Stomach (tissue), 9 donors: Measurements from ENCODE around the gene BID. TPM values are rescaled to one million over a fixed set of nuclear protein-coding genes. Genes with fewer than 3 reads are reported as not detected.

Source experiments
- DNase-seq, 2 donors: peaks; one replicate each; pipeline versions ENCODE4 v3.0.0 to v3.0.0-alpha.2; 2013 to 2019
- H3K27ac ChIP-seq, 5 donors: fragments of 200-600 bp in 4 of 5; sonication (generic) in 4 of 5; one replicate each; pipeline ENCODE4 v1.5.1; 2013 to 2019; ENCODE audit warnings: mild to moderate bottlenecking in 1 of 5, moderate library complexity in 1 of 5
- H3K27me3 ChIP-seq, 3 donors: fragments of 200-600 bp; sonication (generic); one replicate each; pipeline ENCODE4 v1.5.1; 2017 to 2019; ENCODE audit warnings: mixed run types in 1 of 3
- H3K36me3 ChIP-seq, 4 donors: fragments of 200-600 bp; sonication (generic); 1 replicate in 3 of 4; 2 replicates in 1 of 4; pipeline ENCODE4 v1.5.1; 2016 to 2019
- H3K4me1 ChIP-seq, 4 donors: fragments of 200-600 bp; sonication (generic); one replicate each; pipeline ENCODE4 v1.5.1; 2016 to 2019
- H3K4me3 ChIP-seq, 4 donors: fragments of 200-600 bp; sonication (generic) in 3 of 4; one replicate each; pipeline ENCODE4 v1.5.1; 2016 to 2019; ENCODE audit warnings: mild to moderate bottlenecking in 1 of 4
- H3K9me3 ChIP-seq, 4 donors: fragments of 200-600 bp; sonication (generic); one replicate each; pipeline ENCODE4 v1.5.1; 2016 to 2019
- EP300 ChIP-seq: sonication (generic); formaldehyde crosslinking; IDR thresholded peaks from one replicate; pipeline ENCODE4 v1.6.1; 2017; ENCODE audit warnings: antibody characterized with exemption
- POLR2A ChIP-seq, 4 donors: fragments of 450-650 bp; IDR thresholded peaks; one replicate each; pipeline ENCODE4 v1.6.1; 2016; ENCODE audit warnings: antibody characterized with exemption in 4 of 4, control low read depth in 2 of 4, mild to moderate bottlenecking in 1 of 4, moderate library complexity in 1 of 4
- POLR2AphosphoS5 ChIP-seq, 3 donors: sonication (generic); formaldehyde crosslinking; IDR thresholded peaks; one replicate each; pipeline ENCODE4 v1.6.1; 2016; ENCODE audit warnings: antibody characterized with exemption in 3 of 3
- WGBS, 5 donors: extraction: QIAGEN DNeasy Blood & Tissue Kit in 3 of 5; methylation state at CpG; one replicate each; pipeline versions ENCODE4 v1.1.5 to v1.1.7; 2013 to 2018; 5-methylcytosine and 5-hydroxymethylcytosine counted together
- intact Hi-C: fragments of 100-400 bp; cut with DNase I; formaldehyde crosslinking; loops from one replicate; pipeline ENCODE4 v1.15.1; 2023; ENCODE audit warnings: low total_unique reads
- polyA plus RNA-seq, 3 donors: library from polyadenylated mRNA; stranded (reverse); fragments of 200-250 nt; gene quantifications; one replicate each; pipeline ENCODE4 v1.2.3, GENCODE V29; 2013
- total RNA-seq, 5 donors: library from RNA; depleted of rRNA; stranded (reverse); fragments of >200 nt; gene quantifications; one replicate each; pipeline versions ENCODE4 v1.1.0 to v1.2.3, GENCODE V29; 2014 to 2016
- TF ChIP-seq, protein P1 (sequence below), 7 experiments: fragments of 450-650 bp in 4 of 7; fragments of 200-600 bp in 3 of 7; sonication (generic) in 3 of 7; IDR thresholded peaks; one replicate each; pipeline ENCODE4 v1.5.1; 2016 to 2019; ENCODE audit warnings: antibody characterized with exemption in 7 of 7, control low read depth in 2 of 7, mild to moderate bottlenecking in 1 of 7
- donor health status: healthy with polysubstance abuse.
- donor health status: Bipolar disorder and iron deficiency.
- donor health status: healthy.

The BID gene
- total and polyA plus RNA-seq, 8 donors: 1.2 to 50.9 (median 19.7) TPM

GRCh38 chr22:17712441-17712840 lies 61.8 kb downstream of the BID start:
- Histone ChIP-seq H3K4me1 (peaks cover 0 to 9% (median 0%) of the 10 kb centered on the region in 4 donors), H3K36me3 (peaks cover 0 to 17% (median 9%) of the 10 kb centered on the region in 4 donors), H3K27ac (no peak overlapping the region), H3K4me3 (no peak overlapping the region), H3K27me3 (no peaks in the 10 kb centered on the region), H3K9me3 (no peaks in the 10 kb centered on the region)
- no peak for TF ChIP-seq POLR2AphosphoS5 (IDR thresholded peaks at IDR 0.05)
- no peak for TF ChIP-seq EP300
- TF ChIP-seq, protein P1, sequence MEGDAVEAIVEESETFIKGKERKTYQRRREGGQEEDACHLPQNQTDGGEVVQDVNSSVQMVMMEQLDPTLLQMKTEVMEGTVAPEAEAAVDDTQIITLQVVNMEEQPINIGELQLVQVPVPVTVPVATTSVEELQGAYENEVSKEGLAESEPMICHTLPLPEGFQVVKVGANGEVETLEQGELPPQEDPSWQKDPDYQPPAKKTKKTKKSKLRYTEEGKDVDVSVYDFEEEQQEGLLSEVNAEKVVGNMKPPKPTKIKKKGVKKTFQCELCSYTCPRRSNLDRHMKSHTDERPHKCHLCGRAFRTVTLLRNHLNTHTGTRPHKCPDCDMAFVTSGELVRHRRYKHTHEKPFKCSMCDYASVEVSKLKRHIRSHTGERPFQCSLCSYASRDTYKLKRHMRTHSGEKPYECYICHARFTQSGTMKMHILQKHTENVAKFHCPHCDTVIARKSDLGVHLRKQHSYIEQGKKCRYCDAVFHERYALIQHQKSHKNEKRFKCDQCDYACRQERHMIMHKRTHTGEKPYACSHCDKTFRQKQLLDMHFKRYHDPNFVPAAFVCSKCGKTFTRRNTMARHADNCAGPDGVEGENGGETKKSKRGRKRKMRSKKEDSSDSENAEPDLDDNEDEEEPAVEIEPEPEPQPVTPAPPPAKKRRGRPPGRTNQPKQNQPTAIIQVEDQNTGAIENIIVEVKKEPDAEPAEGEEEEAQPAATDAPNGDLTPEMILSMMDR (IDR thresholded peaks at IDR 0.05): no peak
- TF ChIP-seq POLR2A (IDR thresholded peaks at IDR 0.05): no peak
- intact Hi-C loops: no loop called here
- WGBS, 5 donors: 53 to 73% (median 61%) methylated on average over 2 of the region's 2 CpGs
- DNase-seq: no peak

DNA sequence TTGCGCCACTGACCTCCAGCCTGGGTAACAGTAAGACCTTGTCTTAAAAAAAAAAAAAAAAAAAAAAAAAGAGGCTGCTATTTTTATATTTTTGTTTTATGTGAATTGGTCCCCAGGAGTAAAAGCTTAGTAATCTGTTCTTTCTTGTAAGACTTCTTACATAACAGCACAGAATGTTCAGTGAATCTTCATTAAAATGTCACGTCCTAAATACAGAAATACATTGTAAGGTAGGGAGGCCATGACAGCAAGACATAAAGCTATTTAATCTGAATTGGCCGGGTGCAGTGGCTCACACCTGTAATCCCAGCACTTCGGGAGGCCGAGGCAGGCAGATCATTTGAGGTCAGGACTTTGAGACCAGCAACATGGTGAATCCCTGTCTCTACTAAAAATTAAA lies 64.2 kb downstream of the BID start:
- Histone ChIP-seq H3K27me3 (no peaks in the 10 kb centered on the region), H3K9me3 (no peaks in the 10 kb centered on the region), H3K4me3 (no peak overlapping the region), H3K4me1 (peaks cover 0 to 26% (median 11%) of the 10 kb centered on the region in 4 donors), H3K36me3 (peaks cover 0 to 17% (median 9%) of the 10 kb centered on the region in 4 donors), H3K27ac (no peak overlapping the region)
- no peak for DNase-seq
- 96 to 100% (median 98%) methylated on average over 5 of the region's 5 CpGs for WGBS, 5 donors
- TF ChIP-seq POLR2AphosphoS5 (IDR thresholded peaks at IDR 0.05) (no peak), POLR2A (IDR thresholded peaks at IDR 0.05) (no peak), EP300 (no peak)
- TF ChIP-seq, protein P1 (IDR thresholded peaks at IDR 0.05): no peak
- intact Hi-C loops: no loop called here

DNA sequence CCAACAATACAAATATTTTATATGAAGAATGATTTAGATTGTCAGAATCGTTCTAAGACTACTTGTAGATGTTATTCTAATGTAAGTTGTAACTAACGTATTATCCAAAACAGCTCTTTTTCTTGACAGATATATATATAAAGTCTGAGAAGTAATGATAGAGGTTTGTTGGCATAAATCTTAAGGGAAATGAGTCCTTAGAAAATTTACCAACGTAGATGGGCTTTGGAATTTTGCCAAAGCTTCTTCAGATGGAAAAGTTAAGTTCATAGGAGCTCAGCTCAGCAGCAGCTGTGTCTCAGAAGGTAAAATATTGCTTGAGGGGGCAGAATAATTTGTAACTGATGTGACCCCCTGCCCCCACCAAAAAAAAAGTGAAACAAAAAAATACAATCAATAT lies 66.7 kb downstream of the BID start:
- H3K4me3 ChIP-seq: peak overlapping the region in 1 of 4 donors; percentile 22
- H3K27ac ChIP-seq: peak overlapping the region in 4 of 5 donors; percentile 64 to 75 (median 66)
- DNase-seq: no peak
- H3K4me1 ChIP-seq: peaks cover 0 to 26% (median 11%) of the 10 kb centered on the region in 4 donors
- 56 to 79% (median 64%) methylated on average over 3 of the region's 3 CpGs for WGBS, 5 donors
- H3K36me3 ChIP-seq: peaks cover 6 to 35% (median 28%) of the 10 kb centered on the region in 4 donors
- TF ChIP-seq POLR2AphosphoS5 (IDR thresholded peaks at IDR 0.05) (no peak), POLR2A (IDR thresholded peaks at IDR 0.05) (no peak), EP300 (no peak)
- TF ChIP-seq, protein P1 (IDR thresholded peaks at IDR 0.05): no peak
- intact Hi-C loops: no loop called here
- H3K27me3 ChIP-seq: no peaks in the 10 kb centered on the region
- no peaks in the 10 kb centered on the region for H3K9me3 ChIP-seq

- TF ChIP-seq POLR2A (IDR thresholded peaks at IDR 0.05): no peak
- TF ChIP-seq EP300: no peak
- TF ChIP-seq, protein P1 (IDR thresholded peaks at IDR 0.05): no peak
- TF ChIP-seq POLR2AphosphoS5 (IDR thresholded peaks at IDR 0.05): no peak
- intact Hi-C loops: no loop called here
- Histone ChIP-seq H3K36me3 (peaks cover 6 to 41% (median 33%) of the 10 kb centered on the region in 4 donors), H3K4me1 (peaks cover 0 to 26% (median 11%) of the 10 kb centered on the region in 4 donors), H3K27me3 (no peaks in the 10 kb centered on the region), H3K27ac (peak overlapping the region in 4 of 5 donors; percentile 64 to 75 (median 66)), H3K9me3 (no peaks in the 10 kb centered on the region), H3K4me3 (peak overlapping the region; percentile 4 to 26 (median 23))
- no peak for DNase-seq
- 89 to 100% (median 100%) methylated on average over 1 of the region's 1 CpG for WGBS, 5 donors
These were observed 67.3 kb downstream of the BID start for GRCh38 chr22:17706947-17707346.
